Calu3 (cell line): ENCODE results near the gene PTGER1. TPM values are rescaled to one million over a fixed set of nuclear protein-coding genes. Genes with fewer than 3 reads are reported as not detected.
"Not testable (repeated sequence)": the region's sequence is repeated elsewhere in the genome, so short reads cannot be mapped to it uniquely, and the experiment has no call there.

ENCODE experiments used
- BruUV-seq: library from RNA; stranded (reverse); fragments of 400-500 nt; replicated peaks from 2 replicates; lab custom pipeline; 2021; lab: Mats Ljungman, UMichigan
- CTCF ChIA-PET: fragments of 300-600 bp; sonication (Branson Sonifier 250); formaldehyde crosslinking; loops from one replicate; lab custom pipeline; 2022; ENCODE audit warnings: antibody characterized with exemption; lab: Charles Lee
- DNase-seq: peaks from one replicate; pipeline ENCODE4 v3.0.0; 2022
- H3K27ac Mint-ChIP-seq: one replicate; pipeline ENCODE4 v1.8.0; 2022; ENCODE audit warnings: mixed read lengths; ENCODE audit not compliant: unreplicated experiment
- H3K27me3 Mint-ChIP-seq: one replicate; pipeline ENCODE4 v1.8.0; 2022; ENCODE audit warnings: mixed read lengths; ENCODE audit not compliant: unreplicated experiment
- H3K36me3 Mint-ChIP-seq: one replicate; pipeline ENCODE4 v1.8.0; 2022; ENCODE audit warnings: mild to moderate bottlenecking, moderate library complexity, mixed read lengths; ENCODE audit not compliant: insufficient read depth, unreplicated experiment
- H3K4me1 Mint-ChIP-seq: one replicate; pipeline ENCODE4 v1.8.0; 2022; ENCODE audit warnings: mild to moderate bottlenecking, low read depth, mixed read lengths; ENCODE audit not compliant: unreplicated experiment
- H3K4me3 Mint-ChIP-seq: one replicate; pipeline ENCODE4 v1.8.0; 2022; ENCODE audit warnings: mild to moderate bottlenecking, low read depth, moderate library complexity, mixed read lengths; ENCODE audit not compliant: unreplicated experiment
- H3K9me3 Mint-ChIP-seq: one replicate; pipeline ENCODE4 v1.8.0; 2022; ENCODE audit warnings: low read depth, mixed read lengths; ENCODE audit not compliant: unreplicated experiment
- intact Hi-C: fragments of 100-400 bp; cut with micrococcal nuclease; formaldehyde crosslinking; loops from one replicate; pipeline ENCODE4 v1.10.0; 2022; ENCODE audit not compliant: unreplicated experiment
- total RNA-seq: library from RNA; stranded (reverse); gene quantifications from 2 replicates; pipeline ENCODE4 v1.2.3, GENCODE V29; 2022
- TF ChIP-seq, protein P1 (sequence below): fragments of 200-600 bp; IDR thresholded peaks from one replicate; pipeline ENCODE4 v1.8.0; 2022; ENCODE audit warnings: antibody characterized with exemption; ENCODE audit not compliant: unreplicated experiment

The PTGER1 gene
- total RNA-seq, 1 experiment from 2014 or later, result 1.3 TPM

DNA sequence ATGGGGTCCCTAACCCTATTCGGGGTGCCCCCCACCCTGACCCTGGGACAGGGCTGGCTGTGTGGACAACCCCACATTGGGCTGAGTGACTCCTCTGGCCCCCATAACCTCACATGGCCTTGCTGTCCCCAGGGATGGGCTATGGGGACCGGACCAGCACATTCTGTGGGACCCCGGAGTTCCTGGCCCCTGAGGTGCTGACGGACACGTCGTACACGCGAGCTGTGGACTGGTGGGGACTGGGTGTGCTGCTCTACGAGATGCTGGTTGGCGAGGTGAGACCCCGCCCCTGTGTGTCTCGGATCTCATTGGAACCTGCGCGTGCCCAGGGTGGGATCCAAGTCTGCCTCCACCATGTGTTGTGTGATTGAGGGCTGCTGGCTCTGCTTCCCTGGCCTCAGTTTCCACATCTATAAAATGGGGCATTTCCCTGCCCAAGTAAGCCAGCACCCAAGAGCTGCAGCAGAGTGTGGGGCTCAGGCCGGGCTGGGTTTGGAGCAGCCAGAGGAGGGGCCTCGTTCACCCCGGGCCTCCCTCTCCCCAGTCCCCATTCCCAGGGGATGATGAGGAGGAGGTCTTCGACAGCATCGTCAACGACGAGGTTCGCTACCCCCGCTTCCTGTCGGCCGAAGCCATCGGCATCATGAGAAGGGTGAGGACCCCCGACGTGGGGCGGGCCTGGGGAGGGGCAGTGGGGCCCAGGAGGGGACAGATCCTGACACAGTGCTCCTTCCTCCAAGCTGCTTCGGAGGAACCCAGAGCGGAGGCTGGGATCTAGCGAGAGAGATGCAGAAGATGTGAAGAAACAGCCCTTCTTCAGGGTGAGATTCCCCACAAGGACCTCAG, 4.9 kb downstream of the PTGER1 start:
- Mint-ChIP-seq H3K4me3 (no peak overlapping the region), H3K9me3 (no peaks in the 10 kb centered on the region), H3K27ac (no peak overlapping the region), H3K27me3 (no peaks in the 10 kb centered on the region), H3K36me3 (peaks cover 52% of the 10 kb centered on the region), H3K4me1 (no peaks in the 10 kb centered on the region)
- CTCF ChIA-PET, result no interaction called here
- TF ChIP-seq, protein P1, sequence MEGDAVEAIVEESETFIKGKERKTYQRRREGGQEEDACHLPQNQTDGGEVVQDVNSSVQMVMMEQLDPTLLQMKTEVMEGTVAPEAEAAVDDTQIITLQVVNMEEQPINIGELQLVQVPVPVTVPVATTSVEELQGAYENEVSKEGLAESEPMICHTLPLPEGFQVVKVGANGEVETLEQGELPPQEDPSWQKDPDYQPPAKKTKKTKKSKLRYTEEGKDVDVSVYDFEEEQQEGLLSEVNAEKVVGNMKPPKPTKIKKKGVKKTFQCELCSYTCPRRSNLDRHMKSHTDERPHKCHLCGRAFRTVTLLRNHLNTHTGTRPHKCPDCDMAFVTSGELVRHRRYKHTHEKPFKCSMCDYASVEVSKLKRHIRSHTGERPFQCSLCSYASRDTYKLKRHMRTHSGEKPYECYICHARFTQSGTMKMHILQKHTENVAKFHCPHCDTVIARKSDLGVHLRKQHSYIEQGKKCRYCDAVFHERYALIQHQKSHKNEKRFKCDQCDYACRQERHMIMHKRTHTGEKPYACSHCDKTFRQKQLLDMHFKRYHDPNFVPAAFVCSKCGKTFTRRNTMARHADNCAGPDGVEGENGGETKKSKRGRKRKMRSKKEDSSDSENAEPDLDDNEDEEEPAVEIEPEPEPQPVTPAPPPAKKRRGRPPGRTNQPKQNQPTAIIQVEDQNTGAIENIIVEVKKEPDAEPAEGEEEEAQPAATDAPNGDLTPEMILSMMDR, result no peak
- BruUV-seq, result no TSS peak
- DNase-seq, result no peak
- intact Hi-C loops, result no loop called here

DNA sequence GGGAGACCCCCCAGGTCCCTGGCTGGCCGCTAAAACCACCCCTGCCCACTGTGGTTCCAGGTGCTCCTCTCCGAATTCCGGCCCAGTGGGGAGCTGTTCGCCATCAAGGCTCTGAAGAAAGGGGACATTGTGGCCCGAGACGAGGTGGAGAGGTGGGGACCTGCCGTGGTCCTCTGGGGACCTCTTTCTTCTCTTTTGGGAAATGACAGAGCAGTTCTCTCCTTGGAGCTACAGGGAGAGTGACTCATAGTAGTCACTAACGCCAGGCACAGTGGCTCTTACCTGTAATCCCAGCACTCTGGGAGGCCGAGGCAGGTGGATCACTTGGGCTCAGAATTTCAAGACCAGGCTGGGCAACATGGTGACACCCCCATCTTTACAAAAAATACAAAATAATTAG, 7.3 kb downstream of the PTGER1 start:
- Mint-ChIP-seq H3K36me3 (peaks cover 48% of the 10 kb centered on the region), H3K27me3 (no peaks in the 10 kb centered on the region), H3K27ac (no peak overlapping the region), H3K4me1 (no peaks in the 10 kb centered on the region), H3K9me3 (no peaks in the 10 kb centered on the region), H3K4me3 (no peak overlapping the region)
- no TSS peak for BruUV-seq
- CTCF ChIA-PET, result interaction anchor here (0.5 to 0.7 kb wide), 2 partner anchors 17 to 104 kb away, joined by 4 to 5 read pairs; no protein-coding TSS in a partner anchor
- DNase-seq, result no peak
- intact Hi-C loops, result no loop called here
- TF ChIP-seq, protein P1, result no peak

DNA sequence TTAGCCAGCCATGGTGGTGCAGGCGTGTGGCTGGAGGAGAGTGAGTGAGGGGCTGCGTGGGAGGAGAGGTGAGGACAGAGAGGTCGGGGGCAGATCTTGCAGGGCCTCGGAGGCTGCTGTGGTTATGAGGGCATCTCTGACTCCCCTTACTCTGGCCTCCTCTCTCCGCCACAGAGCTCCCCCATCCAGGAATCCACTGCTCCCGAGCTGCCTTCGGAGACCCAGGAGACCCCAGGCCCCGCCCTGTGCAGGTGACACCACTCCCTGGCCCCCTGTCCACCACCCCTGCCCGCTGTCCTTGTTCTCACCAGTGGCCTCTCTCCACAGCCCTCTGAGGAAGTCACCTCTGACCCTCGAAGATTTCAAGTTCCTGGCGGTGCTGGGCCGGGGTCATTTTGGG, 7.8 kb downstream of the PTGER1 start:
- H3K4me3 Mint-ChIP-seq, result no peak overlapping the region
- CTCF ChIA-PET, result interaction anchor here (0.7 kb wide), 1 partner anchor 17 kb away, joined by 4 read pairs; no protein-coding TSS in a partner anchor
- TF ChIP-seq, protein P1, result no peak
- H3K4me1 Mint-ChIP-seq, result no peaks in the 10 kb centered on the region
- DNase-seq, result no peak
- H3K27me3 Mint-ChIP-seq, result no peaks in the 10 kb centered on the region
- H3K36me3 Mint-ChIP-seq, result peaks cover 52% of the 10 kb centered on the region
- intact Hi-C loops, result no loop called here
- BruUV-seq, result no TSS peak
- H3K27ac Mint-ChIP-seq, result no peak overlapping the region
- no peaks in the 10 kb centered on the region for H3K9me3 Mint-ChIP-seq

DNA sequence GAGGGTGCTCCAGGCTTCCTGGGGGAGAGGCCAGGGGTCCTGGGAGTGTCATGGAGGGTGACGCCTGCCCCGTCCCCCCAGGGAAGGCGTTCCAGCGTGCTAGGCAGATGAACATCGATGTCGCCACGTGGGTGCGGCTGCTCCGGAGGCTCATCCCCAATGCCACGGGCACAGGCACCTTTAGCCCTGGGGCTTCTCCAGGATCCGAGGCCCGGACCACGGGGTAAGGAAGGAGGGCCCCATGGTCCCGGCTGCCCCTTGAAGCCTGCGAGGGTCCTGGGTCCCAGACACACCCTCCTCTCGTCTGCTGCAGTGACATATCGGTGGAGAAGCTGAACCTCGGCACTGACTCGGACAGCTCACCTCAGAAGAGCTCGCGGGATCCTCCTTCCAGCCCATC, 11.4 kb downstream of the PTGER1 start:
- BruUV-seq, result no TSS peak
- TF ChIP-seq, protein P1, result no peak

DNA sequence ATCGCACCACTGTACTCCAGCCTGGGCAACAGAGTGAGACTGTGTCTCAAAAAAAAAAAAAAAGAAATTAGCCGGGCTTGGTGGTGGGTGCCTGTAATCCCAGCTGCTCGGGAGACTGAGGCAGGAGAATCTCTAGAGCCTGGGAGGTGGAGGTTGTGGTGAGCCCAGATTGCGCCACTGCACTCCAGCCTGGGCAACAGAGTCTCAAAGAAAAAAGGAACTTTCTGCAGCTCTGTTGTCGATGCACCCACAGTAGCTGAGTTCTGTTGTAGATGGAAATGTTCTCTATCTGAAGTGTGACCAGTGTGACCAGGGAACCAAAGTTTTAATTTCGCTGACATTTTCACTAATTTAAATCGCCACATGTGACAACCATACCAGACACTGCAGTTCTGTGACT, 12.8 kb downstream of the PTGER1 start:
- H3K27me3 Mint-ChIP-seq, BruUV-seq, intact Hi-C loops, CTCF ChIA-PET, DNase-seq, H3K27ac Mint-ChIP-seq, H3K4me1 Mint-ChIP-seq, H3K9me3 Mint-ChIP-seq, H3K4me3 Mint-ChIP-seq: not testable (repeated sequence)
- peaks cover 28% of the 10 kb centered on the region for H3K36me3 Mint-ChIP-seq

More for the DNA sequence above, 11.4 kb downstream of the PTGER1 start:
- no peak for DNase-seq
- H3K4me1 Mint-ChIP-seq, result no peaks in the 10 kb centered on the region
- H3K27me3 Mint-ChIP-seq, result no peaks in the 10 kb centered on the region
- no peak overlapping the region for H3K27ac Mint-ChIP-seq
- H3K9me3 Mint-ChIP-seq, result no peaks in the 10 kb centered on the region
- intact Hi-C loops, result no loop called here
- peaks cover 28% of the 10 kb centered on the region for H3K36me3 Mint-ChIP-seq
- no peak overlapping the region for H3K4me3 Mint-ChIP-seq
- CTCF ChIA-PET, result no interaction called here
